Measurements from ENCODE around the gene UGT1A9. TPM values are rescaled to one million over a fixed set of nuclear protein-coding genes. Genes with fewer than 3 reads are reported as not detected.
A peak's percentile ranks its signal among the peaks of the same experiment; 100 is the strongest.
"Not testable (repeated sequence)": the region's sequence is repeated elsewhere in the genome, so short reads cannot be mapped to it uniquely, and the experiment has no call there.

The UGT1A9 gene
- total RNA-seq, 1 experiment from 2014 or later: not detected

DNA sequence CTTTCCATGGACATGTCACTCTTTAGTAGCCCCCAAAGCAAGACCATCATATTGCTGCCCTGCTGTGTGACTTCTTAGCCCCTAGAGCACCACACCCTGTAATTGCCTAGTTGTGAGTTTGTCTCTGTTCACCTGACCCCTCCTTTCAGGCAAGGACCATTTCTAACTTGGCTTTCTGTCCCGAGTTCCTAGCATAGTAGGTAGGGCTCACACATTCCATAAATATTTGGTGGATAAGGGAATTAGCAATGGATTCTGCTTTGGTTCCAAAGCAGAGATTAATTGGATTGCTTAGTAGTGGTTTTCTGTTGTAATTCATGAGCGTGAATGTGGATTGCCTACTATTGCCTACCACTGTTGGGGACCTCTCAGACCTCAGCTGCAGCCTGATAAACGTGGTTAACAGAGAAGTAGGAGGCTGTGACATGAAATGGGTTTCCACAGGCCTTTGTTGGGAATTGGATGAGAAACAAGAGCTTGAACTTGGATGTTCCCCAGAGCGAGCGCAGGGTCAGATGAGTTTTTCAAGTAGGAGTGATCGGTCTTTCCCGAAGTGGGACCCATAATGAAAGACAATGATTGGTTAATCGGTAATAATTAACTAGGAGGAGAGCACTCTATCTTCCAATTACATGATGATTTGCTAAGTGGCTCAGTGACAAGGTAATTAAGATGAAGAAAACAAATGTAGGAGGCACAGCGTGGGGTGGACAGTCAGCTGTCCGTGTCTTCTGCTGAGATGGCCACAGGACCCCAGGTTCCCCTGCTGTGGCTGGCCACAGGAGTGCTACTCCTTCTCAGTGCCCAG lies 75.0 kb downstream of the UGT1A9 start:
- no peak overlapping the region for H3K4me3 ChIP-seq
- H3K27ac ChIP-seq: no peak overlapping the region
- no peak for DNase-seq (ENCODE audit: low read depth in 1 of 2, low spot score in 2 of 2)
- H3K9me3 ChIP-seq (replicated peaks): no peaks in the 10 kb centered on the region
- no peaks in the 10 kb centered on the region for H3K36me3 ChIP-seq
- no peaks in the 10 kb centered on the region for H3K4me1 ChIP-seq (replicated peaks)
- no peaks in the 10 kb centered on the region for H3K27me3 ChIP-seq (replicated peaks)

DNA sequence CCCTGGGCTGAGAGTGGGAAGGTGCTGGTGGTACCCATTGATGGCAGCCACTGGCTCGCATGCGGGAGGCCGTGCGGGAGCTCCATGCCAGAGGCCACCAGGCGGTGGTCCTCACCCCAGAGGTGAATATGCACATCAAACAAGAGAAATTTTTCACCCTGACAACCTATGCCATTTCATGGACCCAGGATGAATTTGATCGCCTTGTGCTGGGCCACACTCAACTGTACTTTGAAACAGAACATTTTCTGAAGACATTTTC lies 75.5 kb downstream of the UGT1A9 start:
- H3K36me3 ChIP-seq: no peaks in the 10 kb centered on the region
- no peaks in the 10 kb centered on the region for H3K4me1 ChIP-seq (replicated peaks)
- no peak overlapping the region for H3K27ac ChIP-seq
- H3K27me3 ChIP-seq (replicated peaks): no peaks in the 10 kb centered on the region
- no peak for DNase-seq (ENCODE audit: low read depth in 1 of 2, low spot score in 2 of 2)
- H3K9me3 ChIP-seq (replicated peaks): no peaks in the 10 kb centered on the region
- no peak overlapping the region for H3K4me3 ChIP-seq

- not testable (repeated sequence) for H3K4me3 ChIP-seq; H3K27me3 ChIP-seq (replicated peaks); H3K9me3 ChIP-seq (replicated peaks); H3K36me3 ChIP-seq; DNase-seq (ENCODE audit: low read depth in 1 of 2, low spot score in 2 of 2); H3K4me1 ChIP-seq (replicated peaks); H3K27ac ChIP-seq
Measured at GRCh38 chr2:233750689-233751088, 79.0 kb downstream of the UGT1A9 start.

GRCh38 chr2:233751212-233752009 lies 79.7 kb downstream of the UGT1A9 start:
- H3K4me3 ChIP-seq; H3K27ac ChIP-seq; H3K9me3 ChIP-seq (replicated peaks); H3K27me3 ChIP-seq (replicated peaks); H3K36me3 ChIP-seq; H3K4me1 ChIP-seq (replicated peaks); DNase-seq (ENCODE audit: low read depth in 1 of 2, low spot score in 2 of 2): not testable (repeated sequence)

GRCh38 chr2:233754872-233755611 lies 83.3 kb downstream of the UGT1A9 start:
- H3K36me3 ChIP-seq: no peaks in the 10 kb centered on the region
- no peaks in the 10 kb centered on the region for H3K27me3 ChIP-seq (replicated peaks)
- peaks cover 3% of the 10 kb centered on the region; the same call in 1 of the 2 replicates for H3K9me3 ChIP-seq (replicated peaks)
- no peak overlapping the region for H3K27ac ChIP-seq
- DNase-seq (ENCODE audit: low read depth in 1 of 2, low spot score in 2 of 2): no peak
- no peak overlapping the region for H3K4me3 ChIP-seq
- H3K4me1 ChIP-seq (replicated peaks): no peaks in the 10 kb centered on the region

DNA sequence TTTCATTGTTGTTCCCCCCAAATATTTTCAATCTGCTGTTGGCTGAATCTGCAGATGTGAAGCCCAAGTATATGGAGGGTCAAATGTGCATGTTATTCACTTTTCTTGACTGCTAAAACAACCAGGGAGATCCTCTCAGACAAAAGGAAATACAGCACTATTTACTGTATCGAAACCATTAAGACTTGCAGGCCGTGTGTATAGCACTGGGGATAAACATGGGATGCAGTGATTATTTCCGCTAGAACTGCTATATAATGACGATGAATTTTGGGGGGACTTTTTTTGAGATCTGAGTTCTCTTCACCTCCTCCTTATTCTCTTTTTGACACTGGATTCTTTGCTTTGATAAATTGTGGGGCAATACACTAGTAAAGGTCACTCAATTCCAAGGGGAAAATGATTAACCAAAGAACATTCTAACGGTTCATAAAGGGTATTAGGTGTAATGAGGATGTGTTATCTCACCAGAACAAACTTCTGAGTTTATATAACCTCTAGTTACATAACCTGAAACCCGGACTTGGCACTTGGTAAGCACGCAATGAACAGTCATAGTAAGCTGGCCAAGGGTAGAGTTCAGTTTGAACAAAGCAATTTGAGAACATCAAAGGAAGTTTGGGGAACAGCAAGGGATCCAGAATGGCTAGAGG lies 84.9 kb downstream of the UGT1A9 start:
- DNase-seq (ENCODE audit: low read depth in 1 of 2, low spot score in 2 of 2): no peak
- Histone ChIP-seq H3K27me3 (replicated peaks) (no peaks in the 10 kb centered on the region), H3K27ac (no peak overlapping the region), H3K36me3 (no peaks in the 10 kb centered on the region), H3K4me3 (no peak overlapping the region), H3K4me1 (replicated peaks) (no peaks in the 10 kb centered on the region), H3K9me3 (replicated peaks) (peaks cover 3% of the 10 kb centered on the region; the same call in 1 of the 2 replicates)

- Histone ChIP-seq H3K4me1 (replicated peaks) (no peaks in the 10 kb centered on the region), H3K9me3 (replicated peaks) (0 out of 2 replicates have a peak, but pooled peaks cover 3% of the 10 kb centered on the region), H3K27ac (no peak overlapping the region), H3K36me3 (no peaks in the 10 kb centered on the region), H3K27me3 (replicated peaks) (no peaks in the 10 kb centered on the region), H3K4me3 (no peak overlapping the region)
- no peak for DNase-seq (ENCODE audit: low read depth in 1 of 2, low spot score in 2 of 2)
Measured at GRCh38 chr2:233758141-233758540, 86.4 kb downstream of the UGT1A9 start.

DNA sequence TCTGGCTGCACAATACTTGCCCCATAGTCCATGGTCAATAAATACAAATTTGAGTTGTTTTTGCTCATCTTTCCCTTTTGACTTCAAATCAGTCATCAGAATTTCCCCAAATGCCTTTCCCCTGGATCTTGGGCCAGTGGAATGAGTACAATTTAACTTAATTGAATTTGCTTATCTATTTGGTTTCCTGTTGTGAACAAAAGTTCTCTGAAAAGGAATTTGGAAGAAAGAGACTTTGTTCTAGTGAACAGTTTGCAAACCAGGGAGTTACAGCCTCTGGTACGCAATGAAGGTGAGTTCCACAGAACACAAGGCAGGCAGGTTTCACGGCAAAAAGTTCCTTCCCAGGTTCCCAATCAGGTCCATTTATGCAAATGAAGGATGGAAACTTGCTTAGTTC lies 87.2 kb downstream of the UGT1A9 start:
- no peaks in the 10 kb centered on the region for H3K36me3 ChIP-seq
- H3K4me1 ChIP-seq (replicated peaks): peaks cover 2% of the 10 kb centered on the region
- H3K27me3 ChIP-seq (replicated peaks): no peaks in the 10 kb centered on the region
- no peak overlapping the region for H3K27ac ChIP-seq
- 0 out of 2 replicates have a peak, but pooled peaks cover 3% of the 10 kb centered on the region for H3K9me3 ChIP-seq (replicated peaks)
- H3K4me3 ChIP-seq: no peak overlapping the region
- DNase-seq (ENCODE audit: low read depth in 1 of 2, low spot score in 2 of 2): no peak

DNA sequence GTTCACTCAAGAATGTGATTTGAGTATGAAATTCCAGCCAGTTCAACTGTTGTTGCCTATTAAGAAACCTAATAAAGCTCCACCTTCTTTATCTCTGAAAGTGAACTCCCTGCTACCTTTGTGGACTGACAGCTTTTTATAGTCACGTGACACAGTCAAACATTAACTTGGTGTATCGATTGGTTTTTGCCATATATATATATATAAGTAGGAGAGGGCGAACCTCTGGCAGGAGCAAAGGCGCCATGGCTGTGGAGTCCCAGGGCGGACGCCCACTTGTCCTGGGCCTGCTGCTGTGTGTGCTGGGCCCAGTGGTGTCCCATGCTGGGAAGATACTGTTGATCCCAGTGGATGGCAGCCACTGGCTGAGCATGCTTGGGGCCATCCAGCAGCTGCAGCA lies 88.3 kb downstream of the UGT1A9 start, which contains the start of gene UGT1A1:
TSS of gene UGT1A1 (plus strand) at position 228 of the 400 bp plus-strand sequence. CDS start at position 246, 18 bp downstream.
- DNase-seq (ENCODE audit: low read depth in 1 of 2, low spot score in 2 of 2): no peak
- Histone ChIP-seq H3K4me1 (replicated peaks) (peaks cover 13% of the 10 kb centered on the region), H3K4me3 (no peak within 1 kb of the TSS), H3K9me3 (replicated peaks) (0 out of 2 replicates have a peak, but pooled peaks cover 3% of the 10 kb centered on the region), H3K27me3 (replicated peaks) (no peaks in the 10 kb centered on the region), H3K36me3 (no peaks in the 10 kb centered on the region), H3K27ac (no peak within 1 kb of the TSS)

DNA sequence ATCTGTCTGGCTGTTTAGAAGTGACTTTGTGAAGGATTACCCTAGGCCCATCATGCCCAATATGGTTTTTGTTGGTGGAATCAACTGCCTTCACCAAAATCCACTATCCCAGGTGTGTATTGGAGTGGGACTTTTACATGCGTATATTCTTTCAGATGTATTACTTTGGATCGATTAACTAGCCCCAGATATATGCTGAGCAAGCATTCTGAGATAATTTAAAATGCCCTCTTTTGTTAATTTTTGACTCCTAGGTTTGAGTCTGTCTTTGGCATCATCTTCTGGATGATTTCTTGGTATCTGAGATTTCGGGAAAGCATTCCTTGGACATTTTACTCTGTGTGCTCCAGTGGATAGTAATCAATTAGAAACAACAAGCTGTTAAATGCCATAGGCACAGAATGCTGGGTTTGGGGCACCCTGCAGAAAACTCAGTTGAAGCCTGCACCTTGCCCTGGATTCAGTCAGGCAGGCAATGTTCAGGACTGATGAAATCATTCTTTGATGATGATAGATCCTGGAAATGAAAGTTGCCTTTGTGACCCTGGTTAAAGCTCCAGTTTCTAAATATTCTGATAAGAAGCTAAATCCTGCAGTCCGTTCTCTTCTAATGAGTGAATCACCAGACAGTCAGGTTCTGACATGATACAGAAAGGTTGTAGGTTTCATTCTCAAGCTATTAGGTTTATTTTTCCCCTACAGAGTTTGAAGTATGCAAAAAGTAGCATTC lies 89.5 kb downstream of the UGT1A9 start:
- 0 out of 2 replicates have a peak, but pooled peaks cover 3% of the 10 kb centered on the region for H3K9me3 ChIP-seq (replicated peaks)
- H3K36me3 ChIP-seq: no peaks in the 10 kb centered on the region
- DNase-seq (ENCODE audit: low read depth in 1 of 2, low spot score in 2 of 2): no peak
- H3K27me3 ChIP-seq (replicated peaks): no peaks in the 10 kb centered on the region
- peaks cover 13% of the 10 kb centered on the region for H3K4me1 ChIP-seq (replicated peaks)
- H3K4me3 ChIP-seq: no peak overlapping the region
- no peak overlapping the region for H3K27ac ChIP-seq

DNA sequence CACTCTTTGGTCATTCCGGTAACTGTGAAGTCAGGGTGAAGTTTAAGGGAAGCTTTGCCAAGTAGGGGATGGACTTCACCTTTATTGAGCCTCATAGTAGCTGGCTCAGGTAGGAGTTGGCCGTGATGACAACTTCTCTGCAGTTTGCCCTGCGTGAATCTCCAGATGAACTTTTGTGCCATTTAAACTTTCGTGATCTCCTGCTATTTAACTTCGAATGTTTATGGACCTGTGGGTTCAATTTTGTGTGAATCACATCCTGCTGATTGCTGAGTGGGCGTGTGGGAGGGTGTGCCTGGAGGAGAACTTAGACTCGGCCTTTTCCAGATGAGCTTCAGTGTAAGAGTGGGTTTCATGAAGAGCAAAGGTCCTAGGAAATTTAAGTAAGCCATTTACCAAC lies 92.6 kb downstream of the UGT1A9 start:
- H3K4me3 ChIP-seq: no peak overlapping the region
- DNase-seq (ENCODE audit: low read depth in 1 of 2, low spot score in 2 of 2): peak in 1 of 2 experiments; percentile 37
- H3K36me3 ChIP-seq: no peaks in the 10 kb centered on the region
- no peaks in the 10 kb centered on the region for H3K27me3 ChIP-seq (replicated peaks)
- H3K27ac ChIP-seq: no peak overlapping the region
- peaks cover 13% of the 10 kb centered on the region for H3K4me1 ChIP-seq (replicated peaks)
- no peaks in the 10 kb centered on the region; the same call in 1 of the 2 replicates for H3K9me3 ChIP-seq (replicated peaks)

- no peaks in the 10 kb centered on the region; the same call in 1 of the 2 replicates for H3K9me3 ChIP-seq (replicated peaks)
- no peak overlapping the region for H3K27ac ChIP-seq
Measured at GRCh38 chr2:233764761-233765160, 93.1 kb downstream of the UGT1A9 start.

DNA sequence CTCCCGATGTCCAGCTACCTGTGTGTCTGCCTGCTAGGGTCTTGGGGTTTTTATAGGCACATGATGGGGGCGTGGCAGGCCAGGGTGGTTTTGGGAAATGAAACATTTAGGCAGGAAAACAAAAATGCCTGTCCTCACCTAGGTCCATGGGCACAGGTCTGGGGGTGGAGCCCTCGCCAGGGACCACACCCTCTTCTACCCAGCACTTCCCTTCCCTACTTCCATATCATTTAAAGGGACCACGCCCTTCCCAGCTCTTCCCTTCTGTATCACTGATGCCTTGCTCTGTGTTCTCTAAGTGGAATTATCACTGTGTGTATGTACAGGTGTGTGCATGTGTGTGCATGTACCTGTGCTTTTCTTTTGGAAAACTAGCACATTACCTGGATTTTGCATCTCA lies 94.7 kb downstream of the UGT1A9 start:
- peaks cover 13% of the 10 kb centered on the region for H3K4me1 ChIP-seq (replicated peaks)
- H3K9me3 ChIP-seq (replicated peaks): no peaks in the 10 kb centered on the region; the same call in 1 of the 2 replicates
- no peak overlapping the region for H3K4me3 ChIP-seq
- no peak overlapping the region for H3K27ac ChIP-seq
- DNase-seq (ENCODE audit: low read depth in 1 of 2, low spot score in 2 of 2): no peak
- no peaks in the 10 kb centered on the region for H3K36me3 ChIP-seq
- no peaks in the 10 kb centered on the region for H3K27me3 ChIP-seq (replicated peaks)

More at GRCh38 chr2:233764761-233765160, 93.1 kb downstream of the UGT1A9 start:
- H3K27me3 ChIP-seq (replicated peaks): no peaks in the 10 kb centered on the region
- DNase-seq (ENCODE audit: low read depth in 1 of 2, low spot score in 2 of 2): no peak
- H3K4me1 ChIP-seq (replicated peaks): peaks cover 13% of the 10 kb centered on the region
- no peaks in the 10 kb centered on the region for H3K36me3 ChIP-seq
- no peak overlapping the region for H3K4me3 ChIP-seq
